ENCODE measurements around the gene C1orf21.
A peak's percentile ranks its signal among the peaks of the same experiment; 100 is the strongest.

The C1orf21 gene

GRCh38 chr1:184370850-184371249 is 16.0 kb upstream of the C1orf21 start:
- DNase-seq: no peak
- H3K4me3 Mint-ChIP-seq: no peak overlapping the region
- CTCF ChIA-PET: no interaction called here
- H3K27me3 Mint-ChIP-seq: peaks cover 11% of the 10 kb centered on the region
- H3K36me3 Mint-ChIP-seq: no peaks in the 10 kb centered on the region
- no peaks in the 10 kb centered on the region for H3K4me1 Mint-ChIP-seq
- H3K9me3 Mint-ChIP-seq: no peaks in the 10 kb centered on the region
- no peak overlapping the region for H3K27ac Mint-ChIP-seq

- H3K4me3 Mint-ChIP-seq: no peak overlapping the region
- H3K36me3 Mint-ChIP-seq: no peaks in the 10 kb centered on the region
- no peaks in the 10 kb centered on the region for H3K4me1 Mint-ChIP-seq
- no peak for DNase-seq
- H3K9me3 Mint-ChIP-seq: no peaks in the 10 kb centered on the region
- peaks cover 19% of the 10 kb centered on the region for H3K27me3 Mint-ChIP-seq
- CTCF ChIA-PET: no interaction called here
- H3K27ac Mint-ChIP-seq: no peak overlapping the region
These were observed 13.7 kb upstream of the C1orf21 start for GRCh38 chr1:184373155-184373554.

- Mint-ChIP-seq H3K36me3 (no peaks in the 10 kb centered on the region), H3K9me3 (no peaks in the 10 kb centered on the region), H3K4me3 (no peak overlapping the region), H3K4me1 (peaks cover 13% of the 10 kb centered on the region), H3K27me3 (peaks cover 37% of the 10 kb centered on the region), H3K27ac (no peak overlapping the region)
- DNase-seq: no peak
- CTCF ChIA-PET: no interaction called here
These were observed 10.5 kb upstream of the C1orf21 start for GRCh38 chr1:184376369-184376768.

GRCh38 chr1:184379111-184379752 is 7.6 kb upstream of the C1orf21 start:
- CTCF ChIA-PET: no interaction called here
- peaks cover 13% of the 10 kb centered on the region for H3K4me1 Mint-ChIP-seq
- DNase-seq: no peak
- H3K27ac Mint-ChIP-seq: no peak overlapping the region
- peaks cover 53% of the 10 kb centered on the region for H3K27me3 Mint-ChIP-seq
- no peak overlapping the region for H3K4me3 Mint-ChIP-seq
- H3K9me3 Mint-ChIP-seq: no peaks in the 10 kb centered on the region
- H3K36me3 Mint-ChIP-seq: no peaks in the 10 kb centered on the region

GRCh38 chr1:184380468-184380867 is 6.4 kb upstream of the C1orf21 start:
- peak overlapping the region; percentile 14 for H3K27ac Mint-ChIP-seq
- H3K27me3 Mint-ChIP-seq: peaks cover 66% of the 10 kb centered on the region
- H3K4me1 Mint-ChIP-seq: peaks cover 16% of the 10 kb centered on the region
- no peak for DNase-seq
- no peaks in the 10 kb centered on the region for H3K9me3 Mint-ChIP-seq
- H3K36me3 Mint-ChIP-seq: no peaks in the 10 kb centered on the region
- no peak overlapping the region for H3K4me3 Mint-ChIP-seq
- CTCF ChIA-PET: no interaction called here

GRCh38 chr1:184383772-184384323 is 3.0 kb upstream of the C1orf21 start:
- no peak for DNase-seq
- no peak overlapping the region for H3K4me3 Mint-ChIP-seq
- CTCF ChIA-PET: interaction anchor here (0.9 kb wide), 1 partner anchor 280 kb away, joined by 4 read pairs; no protein-coding TSS in a partner anchor
- H3K27ac Mint-ChIP-seq: no peak overlapping the region
- no peaks in the 10 kb centered on the region for H3K9me3 Mint-ChIP-seq
- peaks cover 86% of the 10 kb centered on the region for H3K27me3 Mint-ChIP-seq
- H3K36me3 Mint-ChIP-seq: peaks cover 3% of the 10 kb centered on the region
- peaks cover 31% of the 10 kb centered on the region for H3K4me1 Mint-ChIP-seq

- no peak overlapping the region for H3K27ac Mint-ChIP-seq
- H3K27me3 Mint-ChIP-seq: peaks cover 88% of the 10 kb centered on the region
These were observed 941 bp upstream of the C1orf21 start for GRCh38 chr1:184385865-184386311.

GRCh38 chr1:184387069-184387475 is 243 bp downstream of the C1orf21 start:
- H3K27me3 Mint-ChIP-seq: peaks cover 77% of the 10 kb centered on the region

More at GRCh38 chr1:184385865-184386311, 941 bp upstream of the C1orf21 start:
- no peak for DNase-seq
- CTCF ChIA-PET: no interaction called here
- Mint-ChIP-seq H3K9me3 (no peaks in the 10 kb centered on the region), H3K4me1 (peaks cover 22% of the 10 kb centered on the region), H3K4me3 (peak overlapping the region; percentile 69), H3K36me3 (peaks cover 3% of the 10 kb centered on the region)

GRCh38 chr1:184387476-184388318 is 868 bp downstream of the C1orf21 start:
- Mint-ChIP-seq H3K27me3 (peaks cover 76% of the 10 kb centered on the region), H3K4me3 (peak overlapping the region; percentile 67), H3K9me3 (no peaks in the 10 kb centered on the region), H3K4me1 (peaks cover 18% of the 10 kb centered on the region), H3K36me3 (peaks cover 3% of the 10 kb centered on the region), H3K27ac (no peak overlapping the region)
- CTCF ChIA-PET: no interaction called here
- peak; percentile 57 for DNase-seq

More at GRCh38 chr1:184387069-184387475, 243 bp downstream of the C1orf21 start:
- Mint-ChIP-seq H3K9me3 (no peaks in the 10 kb centered on the region), H3K36me3 (peaks cover 3% of the 10 kb centered on the region), H3K27ac (no peak overlapping the region), H3K4me1 (peaks cover 18% of the 10 kb centered on the region), H3K4me3 (peak overlapping the region; percentile 67)
- DNase-seq: no peak
- CTCF ChIA-PET: no interaction called here

GRCh38 chr1:184388319-184388889 is 1.6 kb downstream of the C1orf21 start:
- CTCF ChIA-PET: interaction anchor here (1.2 kb wide), 1 partner anchor 31 kb away, joined by 3 read pairs; no protein-coding TSS in a partner anchor
- Mint-ChIP-seq H3K27ac (no peak overlapping the region), H3K36me3 (peaks cover 3% of the 10 kb centered on the region), H3K4me1 (peaks cover 18% of the 10 kb centered on the region), H3K9me3 (no peaks in the 10 kb centered on the region), H3K4me3 (peak overlapping the region; percentile 67), H3K27me3 (peaks cover 77% of the 10 kb centered on the region)
- no peak for DNase-seq

- Mint-ChIP-seq H3K27me3 (peaks cover 71% of the 10 kb centered on the region), H3K9me3 (no peaks in the 10 kb centered on the region), H3K36me3 (peaks cover 3% of the 10 kb centered on the region), H3K4me3 (peak overlapping the region; percentile 67), H3K4me1 (peaks cover 18% of the 10 kb centered on the region), H3K27ac (no peak overlapping the region)
- DNase-seq: no peak
- CTCF ChIA-PET: interaction anchor here (1.2 kb wide), 1 partner anchor 31 kb away, joined by 3 read pairs; no protein-coding TSS in a partner anchor
These were observed 2.1 kb downstream of the C1orf21 start for GRCh38 chr1:184388971-184389370.

GRCh38 chr1:184389446-184389845 is 2.6 kb downstream of the C1orf21 start:
- Mint-ChIP-seq H3K27me3 (peaks cover 66% of the 10 kb centered on the region), H3K36me3 (peaks cover 3% of the 10 kb centered on the region), H3K27ac (no peak overlapping the region), H3K9me3 (no peaks in the 10 kb centered on the region), H3K4me1 (peaks cover 18% of the 10 kb centered on the region), H3K4me3 (no peak overlapping the region)
- no peak for DNase-seq
- CTCF ChIA-PET: interaction anchor here (1.2 kb wide), 1 partner anchor 30 kb away, joined by 3 read pairs; no protein-coding TSS in a partner anchor

GRCh38 chr1:184390889-184391288 is 4.1 kb downstream of the C1orf21 start:
- CTCF ChIA-PET: no interaction called here
- H3K4me1 Mint-ChIP-seq: peaks cover 13% of the 10 kb centered on the region
- H3K4me3 Mint-ChIP-seq: no peak overlapping the region
- no peak overlapping the region for H3K27ac Mint-ChIP-seq
- H3K27me3 Mint-ChIP-seq: peaks cover 55% of the 10 kb centered on the region
- peaks cover 2% of the 10 kb centered on the region for H3K36me3 Mint-ChIP-seq
- H3K9me3 Mint-ChIP-seq: no peaks in the 10 kb centered on the region
- no peak for DNase-seq

GRCh38 chr1:184392067-184392466 is 5.2 kb downstream of the C1orf21 start:
- no peak for DNase-seq
- Mint-ChIP-seq H3K27ac (no peak overlapping the region), H3K4me1 (peaks cover 11% of the 10 kb centered on the region), H3K36me3 (peaks cover 1% of the 10 kb centered on the region), H3K4me3 (no peak overlapping the region), H3K27me3 (peaks cover 45% of the 10 kb centered on the region), H3K9me3 (no peaks in the 10 kb centered on the region)
- CTCF ChIA-PET: no interaction called here
